Activated CD8-positive, alpha-beta T cell treated with anti-CD3 and anti-CD28 coated beads for 36 hours (primary cell): Measurements from ENCODE around the gene HS3ST6. TPM values are rescaled to one million over a fixed set of nuclear protein-coding genes. Genes with fewer than 3 reads are reported as not detected.

ENCODE experiments used
- ATAC-seq: fragments of 200-7000 bp; cut with Tn5 transposase; one replicate; pipeline ENCODE4 v1.10.0; 2021; ENCODE audit warnings: mild to moderate bottlenecking, moderate library complexity
- CTCF ChIA-PET: fragments of 350-600 bp; sonication (Branson Sonifier 250); formaldehyde crosslinking; loops from one replicate; lab custom pipeline; 2021; ENCODE audit warnings: antibody characterized with exemption; lab: Charles Lee
- POLR2A ChIA-PET: fragments of 350-600 bp; sonication (Branson Sonifier 250); formaldehyde crosslinking; loops from one replicate; lab custom pipeline; 2021; ENCODE audit warnings: antibody characterized with exemption; lab: Charles Lee
- DNase-seq: peaks from one replicate; pipeline ENCODE4 v3.0.0-alpha.2; 2020
- H3K27ac Mint-ChIP-seq: one replicate; pipeline ENCODE4 v1.8.0; 2021; ENCODE audit warnings: mild to moderate bottlenecking, mixed read lengths
- H3K27me3 Mint-ChIP-seq: one replicate; pipeline ENCODE4 v1.8.0; 2021; ENCODE audit warnings: mixed read lengths
- H3K36me3 Mint-ChIP-seq: one replicate; pipeline ENCODE4 v1.8.0; 2021; ENCODE audit warnings: low read depth, mixed read lengths
- H3K4me1 Mint-ChIP-seq: one replicate; pipeline ENCODE4 v1.8.0; 2021; ENCODE audit warnings: low read depth, mixed read lengths
- H3K4me3 Mint-ChIP-seq: one replicate; pipeline ENCODE4 v1.8.0; 2021; ENCODE audit warnings: mild to moderate bottlenecking, moderate library complexity, mixed read lengths
- H3K9me3 Mint-ChIP-seq: one replicate; pipeline ENCODE4 v1.8.0; 2021; ENCODE audit warnings: mixed read lengths
- intact Hi-C: fragments of 100-400 bp; cut with micrococcal nuclease; formaldehyde crosslinking; loops from one replicate; pipeline ENCODE4 v1.10.0; 2022
- total RNA-seq, 2 experiments: library from RNA; stranded (reverse); gene quantifications; one replicate each; pipeline ENCODE4 v1.2.3, GENCODE V29; 2021
- TF ChIP-seq, protein P1 (sequence below): fragments of 200-600 bp; IDR thresholded peaks from one replicate; pipeline ENCODE4 v1.8.0; 2022; ENCODE audit warnings: antibody characterized with exemption, mild to moderate bottlenecking

HS3ST6 gene
- total RNA-seq, 2 experiments from 2014 or later = not detected

DNA sequence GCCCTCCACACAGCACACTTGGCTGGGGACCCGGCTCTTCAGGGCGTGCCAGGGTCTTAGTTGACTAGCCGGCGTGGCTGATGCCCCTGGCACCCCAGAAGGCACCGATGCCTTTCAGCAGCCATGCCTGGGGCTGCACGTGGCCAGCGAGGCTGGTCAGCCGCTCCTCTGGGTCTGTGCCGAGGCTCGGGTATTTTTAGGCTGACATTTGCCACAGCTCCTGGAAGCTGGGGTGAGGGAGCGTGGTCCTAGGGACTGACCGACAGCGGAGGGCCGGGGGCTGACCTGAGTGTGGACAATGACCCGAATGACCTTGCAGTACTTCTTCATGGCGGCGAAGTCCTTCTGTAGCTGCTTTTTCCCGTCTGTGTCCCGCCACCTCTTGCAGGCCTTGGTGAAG lies 32.3 kb upstream of the HS3ST6 start:
- intact Hi-C loops = no loop called here
- POLR2A ChIA-PET = interaction anchor here (0.7 to 2.0 kb wide), 2 partner anchors 13 to 15 kb away, joined by 3 to 9 read pairs; no protein-coding TSS in a partner anchor
- Mint-ChIP-seq H3K27me3 (no peaks in the 10 kb centered on the region), H3K4me3 (no peak overlapping the region), H3K4me1 (peaks cover 2% of the 10 kb centered on the region), H3K36me3 (no peaks in the 10 kb centered on the region), H3K9me3 (no peaks in the 10 kb centered on the region), H3K27ac (no peak overlapping the region)
- CTCF ChIA-PET = interaction anchor here (1.6 kb wide), 1 partner anchor 10 kb away, joined by 9 read pairs; no protein-coding TSS in a partner anchor
- TF ChIP-seq, protein P1, sequence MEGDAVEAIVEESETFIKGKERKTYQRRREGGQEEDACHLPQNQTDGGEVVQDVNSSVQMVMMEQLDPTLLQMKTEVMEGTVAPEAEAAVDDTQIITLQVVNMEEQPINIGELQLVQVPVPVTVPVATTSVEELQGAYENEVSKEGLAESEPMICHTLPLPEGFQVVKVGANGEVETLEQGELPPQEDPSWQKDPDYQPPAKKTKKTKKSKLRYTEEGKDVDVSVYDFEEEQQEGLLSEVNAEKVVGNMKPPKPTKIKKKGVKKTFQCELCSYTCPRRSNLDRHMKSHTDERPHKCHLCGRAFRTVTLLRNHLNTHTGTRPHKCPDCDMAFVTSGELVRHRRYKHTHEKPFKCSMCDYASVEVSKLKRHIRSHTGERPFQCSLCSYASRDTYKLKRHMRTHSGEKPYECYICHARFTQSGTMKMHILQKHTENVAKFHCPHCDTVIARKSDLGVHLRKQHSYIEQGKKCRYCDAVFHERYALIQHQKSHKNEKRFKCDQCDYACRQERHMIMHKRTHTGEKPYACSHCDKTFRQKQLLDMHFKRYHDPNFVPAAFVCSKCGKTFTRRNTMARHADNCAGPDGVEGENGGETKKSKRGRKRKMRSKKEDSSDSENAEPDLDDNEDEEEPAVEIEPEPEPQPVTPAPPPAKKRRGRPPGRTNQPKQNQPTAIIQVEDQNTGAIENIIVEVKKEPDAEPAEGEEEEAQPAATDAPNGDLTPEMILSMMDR = no peak
- no peak for DNase-seq
- no peak for ATAC-seq

DNA sequence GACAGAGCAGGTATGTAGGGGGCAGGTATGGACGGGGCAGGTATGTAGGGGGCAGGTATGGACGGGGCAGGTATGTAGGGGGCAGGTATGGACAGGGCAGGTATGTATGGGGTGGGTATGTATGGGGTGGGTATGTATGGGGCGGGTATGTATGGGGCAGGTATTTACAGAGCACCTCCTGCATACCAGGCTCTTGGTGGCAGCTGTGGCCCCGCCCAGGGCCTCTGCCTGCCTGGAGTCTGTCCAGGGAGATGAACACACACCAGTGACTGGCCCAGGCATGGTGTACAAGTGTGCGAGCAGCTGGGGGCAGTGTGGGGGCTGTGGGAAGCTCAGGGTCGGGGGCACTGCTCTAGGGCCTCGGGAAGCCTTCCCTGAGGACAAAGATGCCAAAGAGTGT lies 31.8 kb upstream of the HS3ST6 start:
- POLR2A ChIA-PET = interaction anchor here (0.7 to 2.0 kb wide), 2 partner anchors 13 to 16 kb away, joined by 3 to 9 read pairs; no protein-coding TSS in a partner anchor

DNA sequence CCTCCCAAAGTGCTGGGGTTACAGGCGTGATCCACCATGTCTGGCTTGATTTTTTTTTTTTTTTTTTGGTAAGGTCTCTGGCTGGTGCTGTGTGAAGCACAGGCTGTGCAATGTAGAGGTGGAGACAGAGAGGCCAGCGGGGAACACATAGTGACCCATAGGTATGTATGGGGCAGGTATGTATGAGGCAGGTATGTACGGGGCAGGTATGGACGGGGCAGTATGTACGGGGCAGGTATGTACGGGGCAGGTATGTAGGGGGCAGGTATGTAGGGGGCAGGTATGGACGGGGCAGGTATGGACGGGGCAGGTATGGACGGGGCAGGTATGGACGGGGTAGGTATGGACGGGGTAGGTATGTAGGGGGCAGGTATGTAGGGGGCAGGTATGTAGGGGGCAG lies 31.3 kb upstream of the HS3ST6 start:
- POLR2A ChIA-PET = no interaction called here
- peaks cover 5% of the 10 kb centered on the region for H3K4me1 Mint-ChIP-seq
- no peaks in the 10 kb centered on the region for H3K9me3 Mint-ChIP-seq
- CTCF ChIA-PET = no interaction called here
- no peak overlapping the region for H3K4me3 Mint-ChIP-seq
- H3K27me3 Mint-ChIP-seq = no peaks in the 10 kb centered on the region
- DNase-seq (no peak), ATAC-seq (no peak)
- TF ChIP-seq, protein P1 = no peak
- intact Hi-C loops = no loop called here
- no peaks in the 10 kb centered on the region for H3K36me3 Mint-ChIP-seq
- no peak overlapping the region for H3K27ac Mint-ChIP-seq

More for the DNA sequence above, 31.8 kb upstream of the HS3ST6 start:
- intact Hi-C loops = no loop called here
- no peak for ATAC-seq
- DNase-seq = no peak
- no peak overlapping the region for H3K27ac Mint-ChIP-seq
- TF ChIP-seq, protein P1 = no peak
- CTCF ChIA-PET = interaction anchor here (1.6 kb wide), 1 partner anchor 10 kb away, joined by 9 read pairs; no protein-coding TSS in a partner anchor
- no peak overlapping the region for H3K4me3 Mint-ChIP-seq
- H3K36me3 Mint-ChIP-seq = no peaks in the 10 kb centered on the region
- H3K9me3 Mint-ChIP-seq = no peaks in the 10 kb centered on the region
- H3K27me3 Mint-ChIP-seq = no peaks in the 10 kb centered on the region
- H3K4me1 Mint-ChIP-seq = peaks cover 2% of the 10 kb centered on the region

DNA sequence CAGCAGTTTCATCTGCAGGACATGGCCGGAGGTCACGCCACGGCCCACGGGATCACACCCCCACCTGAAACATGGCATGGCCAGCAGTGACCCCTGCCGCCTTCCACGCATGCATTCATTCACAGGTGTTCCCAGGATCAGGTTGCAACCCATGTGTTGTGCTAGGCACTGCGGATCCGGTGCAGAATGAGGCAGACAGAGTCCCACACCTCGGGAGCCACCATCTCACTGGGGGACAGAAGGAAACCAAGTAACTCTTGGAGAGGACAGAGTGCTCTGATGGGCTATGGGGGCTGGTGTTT lies 29.1 kb upstream of the HS3ST6 start:
- no peaks in the 10 kb centered on the region for H3K27me3 Mint-ChIP-seq
- ATAC-seq (no peak), DNase-seq (no peak)
- no peak overlapping the region for H3K4me3 Mint-ChIP-seq
- ChIA-PET POLR2A (interaction anchor here (9.2 kb wide), 1 partner anchor 16 kb away, joined by 113 read pairs; the partner anchor contains the start of genes NDUFB10, RNF151 and RPS2), CTCF (interaction anchor here (1.2 to 1.6 kb wide), 2 partner anchors 17 to 57 kb away, joined by 3 read pairs; partner anchors contain the start of gene RPS2)
- no peaks in the 10 kb centered on the region for H3K36me3 Mint-ChIP-seq
- H3K27ac Mint-ChIP-seq = no peak overlapping the region
- H3K9me3 Mint-ChIP-seq = no peaks in the 10 kb centered on the region
- peaks cover 15% of the 10 kb centered on the region for H3K4me1 Mint-ChIP-seq
- TF ChIP-seq, protein P1 = no peak
- intact Hi-C loops = no loop called here

DNA sequence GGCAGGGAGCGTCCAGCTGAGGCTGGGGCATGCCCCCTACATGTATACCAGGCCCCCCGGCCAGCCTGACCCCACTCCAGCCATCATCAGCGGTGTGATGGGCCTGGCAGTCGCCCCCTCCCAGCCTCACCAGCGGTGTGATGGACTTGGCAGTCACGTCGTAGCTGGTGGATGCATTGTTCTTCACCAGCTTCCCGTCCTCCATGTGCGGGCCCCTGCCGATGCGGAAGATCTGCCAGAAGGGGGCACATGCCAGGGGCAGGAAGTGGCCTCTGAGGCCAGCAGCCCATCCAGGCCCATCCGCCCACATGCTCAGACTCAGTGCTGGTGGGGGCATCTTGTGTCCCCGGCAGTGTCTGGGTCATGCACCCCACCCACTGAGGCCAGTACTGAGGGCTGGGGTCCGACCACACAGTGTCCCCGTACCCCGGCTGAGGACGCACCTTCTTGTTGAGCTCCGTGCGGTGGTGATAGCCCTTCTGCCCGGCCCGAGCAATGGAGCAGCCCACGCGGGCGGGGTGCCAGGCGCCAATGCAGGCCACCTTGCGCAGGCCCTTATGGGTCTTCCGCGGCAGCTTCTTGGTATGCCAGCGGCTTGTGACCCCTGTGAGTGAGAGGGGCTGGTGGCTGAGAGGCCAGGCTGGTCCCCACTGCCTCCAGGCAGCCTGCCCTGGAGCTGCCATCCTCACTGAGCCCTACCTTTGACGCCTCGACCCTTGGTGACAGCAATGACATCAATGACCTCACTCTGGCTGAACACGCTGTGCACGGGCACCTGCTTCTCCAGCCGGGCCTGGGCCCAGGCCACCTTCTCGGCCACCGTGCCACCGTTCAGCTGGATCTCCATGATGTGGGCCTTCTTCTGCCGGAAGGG lies 28.5 kb upstream of the HS3ST6 start:
- POLR2A ChIA-PET = interaction anchor here (0.9 to 9.2 kb wide), 2 partner anchors 16 to 44 kb away, joined by 3 to 113 read pairs; partner anchors contain the start of genes NDUFB10, RNF151 and RPS2
- CTCF ChIA-PET = interaction anchor here (1.2 to 1.6 kb wide), 2 partner anchors 18 to 57 kb away, joined by 3 read pairs; partner anchors contain the start of gene RPS2
- H3K4me1 Mint-ChIP-seq = peaks cover 21% of the 10 kb centered on the region
- no peaks in the 10 kb centered on the region for H3K36me3 Mint-ChIP-seq
- H3K27me3 Mint-ChIP-seq = no peaks in the 10 kb centered on the region
- TF ChIP-seq, protein P1 = no peak
- intact Hi-C loops = no loop called here
- DNase-seq (no peak), ATAC-seq (no peak)
- no peaks in the 10 kb centered on the region for H3K9me3 Mint-ChIP-seq
- H3K27ac Mint-ChIP-seq = no peak overlapping the region
- no peak overlapping the region for H3K4me3 Mint-ChIP-seq
